ENCODE results near the gene COL25A1.
A peak's percentile ranks its signal among the peaks of the same experiment; 100 is the strongest.
"Not testable (repeated sequence)": the region's sequence is repeated elsewhere in the genome, so short reads cannot be mapped to it uniquely, and the experiment has no call there.

The COL25A1 gene

DNA sequence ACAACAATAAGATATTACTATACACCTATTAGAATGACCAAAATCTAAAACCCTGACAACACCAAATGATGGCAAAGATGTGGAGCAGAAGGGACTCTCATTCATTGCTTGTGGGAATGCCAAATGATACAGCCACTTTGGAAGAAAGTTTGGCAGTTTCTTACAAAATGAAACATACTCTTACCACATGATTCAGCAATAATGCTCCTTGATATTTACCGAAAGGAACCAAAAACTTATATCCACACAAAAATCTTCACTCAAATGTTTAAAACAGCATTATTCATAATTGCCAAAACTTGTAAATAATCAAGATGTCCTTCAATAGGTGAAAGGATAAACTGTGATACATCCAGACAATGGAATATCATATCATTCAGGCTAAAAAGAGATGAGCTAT, 180.9 kb downstream of the COL25A1 start:
- no peak for DNase-seq (ENCODE audit: low read depth)

DNA sequence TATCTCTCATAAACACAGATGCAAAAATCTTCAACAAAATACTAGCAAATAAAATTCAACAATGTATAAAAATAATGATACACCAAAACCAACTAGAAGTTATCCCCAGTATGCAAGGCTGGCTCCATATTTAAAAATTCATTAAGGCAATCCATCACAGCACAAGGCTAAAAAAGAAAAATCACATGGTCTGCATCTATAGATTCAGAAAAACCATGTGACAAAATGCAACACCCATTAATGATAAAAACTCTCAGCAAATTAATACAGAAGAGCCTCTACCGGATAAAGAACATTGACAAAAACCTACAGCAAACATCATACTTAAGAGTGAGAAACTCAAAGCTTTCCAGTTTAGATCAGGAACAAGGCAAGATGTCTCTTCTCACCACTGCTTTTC, 182.6 kb downstream of the COL25A1 start:
- DNase-seq (ENCODE audit: low read depth): no peak

DNA sequence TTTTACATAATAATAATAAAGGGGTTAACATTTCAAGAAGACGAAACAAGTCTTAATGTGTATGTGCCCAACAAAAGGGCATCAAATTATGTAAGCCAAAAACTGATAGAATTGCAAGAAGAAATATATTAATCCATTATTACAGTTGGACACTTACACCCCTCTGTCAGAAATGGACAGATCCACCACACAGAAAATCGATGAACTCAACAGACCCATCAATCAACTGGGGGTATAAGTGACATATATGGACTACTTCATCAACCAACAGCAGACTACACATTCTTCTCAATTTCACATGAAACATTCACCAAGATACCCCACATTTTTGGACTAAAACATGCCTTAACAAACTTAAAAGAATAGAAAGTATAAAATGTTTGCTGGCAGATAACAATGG, 183.8 kb downstream of the COL25A1 start:
- DNase-seq (ENCODE audit: low read depth): no peak

DNA sequence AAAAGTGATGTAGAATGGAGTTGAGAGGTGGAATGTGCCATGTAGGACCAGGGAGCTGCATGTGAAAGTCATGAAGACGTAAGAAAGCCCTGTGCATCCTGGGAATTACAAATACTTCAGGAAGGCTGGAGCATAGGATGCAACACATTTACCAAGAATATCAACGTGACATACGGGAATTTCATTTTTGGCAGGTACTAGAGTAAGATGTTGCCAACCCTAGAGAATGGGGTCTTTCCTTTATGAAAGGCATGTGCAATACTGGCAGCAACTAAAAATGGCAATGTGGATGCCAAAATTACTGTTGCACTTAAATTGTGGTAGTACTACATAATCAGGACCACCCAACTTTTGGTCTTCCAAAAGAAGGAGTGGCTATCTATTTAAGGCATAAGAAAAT, 188.0 kb downstream of the COL25A1 start:
- DNase-seq (ENCODE audit: low read depth): no peak

DNA sequence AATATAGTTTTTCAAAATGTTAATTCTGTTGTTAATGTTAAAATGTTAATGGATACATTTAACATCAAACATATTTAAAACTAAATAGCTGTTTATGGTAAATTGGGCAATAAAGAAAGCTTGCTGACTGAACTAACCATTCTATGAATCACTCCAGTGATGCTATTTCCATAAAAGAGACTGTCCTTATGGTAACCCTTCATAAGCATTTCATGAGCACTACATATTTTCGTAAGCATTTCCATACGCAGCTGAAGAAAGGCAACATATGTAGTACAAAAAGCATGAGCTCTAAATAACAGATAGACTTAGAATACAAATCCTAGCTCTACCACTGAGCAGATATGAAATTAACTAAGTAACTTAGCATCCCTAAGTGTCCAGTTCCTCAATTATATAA, 188.9 kb downstream of the COL25A1 start:
- peak; percentile 40 for DNase-seq (ENCODE audit: low read depth)

DNA sequence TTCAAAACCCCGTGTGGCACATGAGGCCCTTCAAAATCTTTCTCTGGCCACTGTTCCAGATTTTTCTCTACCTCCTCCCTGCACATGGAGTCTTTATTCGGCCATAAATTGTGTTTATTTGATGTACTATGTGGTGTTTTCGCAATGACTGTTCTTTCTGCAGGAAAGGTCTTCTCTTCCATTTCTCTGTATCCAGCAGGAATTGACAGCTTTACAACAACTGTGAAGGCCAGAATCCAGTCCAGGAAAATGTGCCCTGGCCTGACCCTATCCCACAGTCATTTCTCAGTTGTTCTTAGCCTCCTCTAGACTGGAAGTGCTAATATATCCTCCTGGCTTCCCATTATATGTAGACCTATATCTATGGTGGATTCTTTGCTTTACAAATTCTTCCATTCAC, 191.4 kb downstream of the COL25A1 start:
- no peak for DNase-seq (ENCODE audit: low read depth)

DNA sequence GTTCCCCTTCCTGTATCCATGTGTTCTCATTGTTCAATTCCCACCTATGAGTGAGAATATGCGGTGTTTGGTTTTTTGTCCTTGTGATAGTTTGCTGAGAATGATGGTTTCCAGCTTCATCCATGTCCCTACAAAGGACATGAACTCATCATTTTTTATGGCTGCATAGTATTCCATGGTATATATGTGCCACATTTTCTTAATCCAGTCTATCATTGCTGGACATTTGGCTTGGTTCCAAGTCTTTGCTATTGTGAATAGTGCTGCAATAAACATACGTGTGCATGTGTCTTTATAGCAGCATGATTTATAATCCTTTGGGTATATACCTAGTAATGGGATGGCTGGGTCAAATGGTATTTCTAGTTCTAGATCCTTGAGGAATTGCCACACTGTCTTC, 194.2 kb downstream of the COL25A1 start:
- DNase-seq (ENCODE audit: low read depth): not testable (repeated sequence)

DNA sequence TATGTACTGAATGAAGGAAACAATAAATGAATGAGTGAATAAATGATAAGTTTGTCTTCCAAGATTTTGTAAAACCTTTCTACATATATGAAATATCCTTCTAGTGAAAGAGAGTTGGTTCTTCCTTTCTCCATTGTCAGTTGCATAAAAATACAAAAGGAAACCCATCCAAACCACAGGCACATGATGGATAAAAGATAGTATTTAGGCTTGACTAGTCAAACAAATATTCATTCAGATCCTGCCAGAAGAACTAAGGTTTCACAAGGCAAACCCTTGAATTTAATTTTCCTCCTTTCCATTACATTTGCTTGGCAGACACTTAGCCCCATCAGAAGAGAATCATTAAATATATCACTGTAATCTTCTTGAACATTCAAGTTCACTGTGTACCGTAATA, 208.4 kb downstream of the COL25A1 start:
- DNase-seq (ENCODE audit: low read depth): no peak

DNA sequence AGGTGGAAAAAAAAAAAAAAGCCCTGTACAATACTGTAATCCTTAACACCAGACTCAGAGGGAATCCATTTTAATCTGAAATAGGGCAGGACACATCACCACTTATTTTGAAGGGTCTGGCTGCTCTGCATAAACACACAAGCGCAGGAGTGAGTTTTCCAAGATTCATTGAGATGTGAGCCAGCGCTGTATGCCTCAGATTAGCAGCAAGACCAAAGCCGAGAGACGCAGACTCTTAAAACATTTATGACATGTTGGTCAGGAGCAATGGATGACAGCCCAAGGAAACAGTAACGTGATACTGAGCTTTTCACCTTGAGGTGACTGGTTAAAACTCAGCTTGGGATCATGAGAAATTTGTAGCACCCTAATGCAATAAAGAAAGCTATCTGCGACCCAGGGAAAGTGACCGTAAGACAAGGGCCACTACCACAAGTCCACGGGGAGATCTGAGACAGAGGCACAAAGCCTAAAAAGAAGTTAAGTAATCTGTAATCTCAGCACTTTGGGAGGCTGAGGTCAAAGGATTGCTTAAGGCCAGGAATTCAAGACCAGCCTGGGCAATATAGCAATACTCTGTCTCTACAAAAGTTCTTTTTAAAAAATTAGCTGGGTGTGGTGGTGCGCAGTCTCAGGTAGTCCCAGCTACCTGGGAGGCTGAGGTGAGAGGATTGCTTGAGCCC, 210.6 kb downstream of the COL25A1 start:
- no peak for DNase-seq (ENCODE audit: low read depth)

DNA sequence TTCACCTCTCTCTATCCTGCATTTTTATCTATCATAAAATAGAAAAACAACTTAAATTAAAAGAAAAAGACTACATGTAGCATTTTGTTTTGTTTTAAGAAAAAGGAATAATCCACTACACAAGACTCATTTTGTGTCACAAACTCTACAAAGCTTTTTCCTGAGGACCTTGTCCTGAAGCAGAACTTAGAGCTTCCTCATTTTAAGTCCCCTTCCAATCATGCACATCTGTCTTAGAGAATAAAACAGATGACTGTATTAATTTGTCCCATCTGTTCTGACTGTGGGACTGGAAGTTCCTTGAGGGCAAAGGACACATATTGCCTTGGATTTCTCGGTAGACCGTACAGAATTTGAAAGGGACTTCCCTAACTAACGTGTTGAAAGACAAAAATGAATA, 218.5 kb downstream of the COL25A1 start:
- no peak for DNase-seq (ENCODE audit: low read depth)

DNA sequence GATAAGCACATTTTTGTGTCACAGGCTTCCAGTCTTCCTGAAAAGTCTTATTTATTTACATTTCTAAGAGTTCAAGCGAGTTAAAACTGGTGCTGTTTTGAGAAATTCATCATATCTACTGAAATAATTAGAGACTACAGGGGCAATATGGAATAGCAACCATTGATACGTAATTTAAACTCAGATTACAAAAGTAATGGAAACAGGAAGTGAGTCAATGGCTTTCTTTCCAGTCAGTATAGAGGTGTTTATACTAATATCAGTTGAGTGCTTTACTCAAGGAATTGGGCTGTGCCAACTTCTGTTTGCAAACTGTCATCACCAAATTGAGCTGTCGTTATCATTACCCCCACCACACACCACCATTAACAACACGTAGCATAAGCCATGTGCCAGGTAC, 222.7 kb downstream of the COL25A1 start:
- DNase-seq (ENCODE audit: low read depth): no peak

DNA sequence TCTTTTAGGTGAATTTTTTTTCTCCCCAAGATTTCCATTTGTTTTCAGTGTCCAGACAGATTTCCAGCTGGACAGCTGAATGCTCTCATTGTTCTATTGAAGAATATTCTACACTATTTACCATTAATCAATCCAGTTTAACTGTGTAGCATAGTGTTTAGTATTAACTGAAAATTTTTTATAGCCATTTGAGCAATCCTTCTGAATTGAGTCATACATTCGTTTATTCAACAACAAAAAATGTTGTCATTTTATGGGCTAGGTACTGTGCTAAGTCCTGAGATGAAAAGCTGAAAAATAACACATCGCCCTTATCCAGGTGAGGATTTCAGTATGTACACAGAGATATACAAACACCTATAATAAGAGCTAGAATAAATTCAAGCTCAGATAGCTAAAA, 223.3 kb downstream of the COL25A1 start:
- DNase-seq (ENCODE audit: low read depth): no peak

DNA sequence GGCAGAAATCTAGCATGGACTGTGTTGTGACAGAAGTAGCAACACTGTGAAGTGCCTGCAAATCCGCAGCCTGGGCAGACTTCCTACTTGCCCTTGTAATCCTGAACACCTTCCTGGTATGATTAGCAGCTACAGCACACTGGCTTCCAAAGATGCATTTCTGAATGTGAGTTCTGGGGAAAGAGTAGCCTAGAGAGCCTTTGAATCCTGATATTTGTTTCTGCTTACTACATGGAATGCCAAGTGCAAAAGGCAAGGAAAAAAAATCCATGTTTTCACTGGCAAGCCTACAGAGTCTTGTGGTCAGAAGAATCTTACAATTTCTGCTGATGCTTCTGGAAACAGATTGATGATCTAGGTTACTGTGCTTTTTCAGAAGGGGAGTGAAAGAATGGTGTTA, 223.7 kb downstream of the COL25A1 start:
- peak; percentile 60 for DNase-seq (ENCODE audit: low read depth)

DNA sequence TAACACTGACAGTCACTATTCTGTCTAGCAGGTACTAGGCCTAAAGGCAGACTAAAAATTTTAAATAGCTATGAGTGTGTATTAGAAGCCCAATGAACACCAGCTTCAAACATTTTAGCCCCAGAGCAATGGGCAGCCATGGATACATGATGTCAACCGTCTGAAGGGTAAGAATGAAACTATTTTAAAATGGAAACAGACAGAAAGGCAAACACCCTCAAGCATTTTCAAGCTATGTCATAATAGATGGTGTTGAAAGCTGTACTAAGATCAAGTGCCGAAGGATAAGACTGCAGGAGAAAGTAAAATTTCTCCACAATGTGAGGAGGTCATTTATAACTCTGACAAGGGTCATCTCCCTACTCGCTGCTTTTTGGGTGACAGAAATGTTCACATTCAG, 225.0 kb downstream of the COL25A1 start:
- DNase-seq (ENCODE audit: low read depth): no peak

DNA sequence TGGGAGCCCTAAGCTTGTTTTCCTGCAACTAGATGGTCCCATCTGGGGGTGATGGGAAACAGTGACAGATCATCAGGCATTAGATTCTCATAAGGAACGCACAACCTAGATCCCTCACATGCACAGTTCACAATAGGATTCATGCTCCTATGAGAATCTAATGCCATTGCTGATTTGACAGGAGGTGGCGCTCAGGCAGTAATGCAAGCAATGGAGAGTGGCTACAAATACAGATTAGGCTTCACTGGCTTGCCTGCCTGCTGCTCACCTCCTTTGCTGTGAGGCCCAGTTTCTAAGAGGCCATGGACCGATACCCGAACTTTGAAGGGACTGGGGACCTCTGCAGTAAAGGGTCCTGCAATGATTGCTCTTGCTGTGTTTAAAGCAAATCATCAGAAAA, 225.7 kb downstream of the COL25A1 start:
- DNase-seq (ENCODE audit: low read depth): not testable (repeated sequence)

DNA sequence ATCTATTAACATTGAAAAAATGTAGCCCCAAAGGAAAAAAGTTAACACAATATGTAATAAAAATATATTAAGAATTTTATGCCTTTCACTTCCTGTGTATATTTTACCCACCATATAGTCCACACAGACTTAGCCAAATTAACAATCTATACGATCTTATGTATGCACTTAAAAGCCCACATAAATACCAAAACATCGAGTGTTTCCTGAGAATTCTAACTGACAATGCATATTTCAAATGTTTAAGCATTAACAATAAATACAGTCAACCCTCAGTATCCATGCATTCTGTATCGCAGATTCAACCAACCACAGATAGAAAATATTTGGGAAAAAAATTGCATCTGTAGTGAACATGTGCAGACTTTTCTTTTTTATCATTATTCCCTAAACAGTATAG, 226.8 kb downstream of the COL25A1 start:
- DNase-seq (ENCODE audit: low read depth): no peak

DNA sequence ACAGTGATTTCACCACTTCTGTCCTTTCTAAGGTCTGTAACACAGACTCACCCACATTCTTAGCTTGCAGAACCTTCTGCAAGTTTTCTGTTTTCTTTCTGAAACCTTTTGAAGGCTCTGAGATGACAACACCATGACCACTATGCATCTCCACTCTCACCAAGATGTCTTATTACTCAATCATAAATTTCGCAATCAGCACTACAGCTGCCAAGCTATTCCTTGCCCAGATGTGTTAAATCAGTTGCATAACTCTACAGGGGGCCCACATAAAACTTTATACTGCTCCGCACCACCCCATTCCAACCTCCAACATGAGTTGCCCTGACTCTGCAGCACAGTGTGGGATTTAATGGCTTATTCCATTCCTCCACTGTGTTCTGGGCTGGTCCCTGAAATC, 229.9 kb downstream of the COL25A1 start:
- DNase-seq (ENCODE audit: low read depth): peak; percentile 89

DNA sequence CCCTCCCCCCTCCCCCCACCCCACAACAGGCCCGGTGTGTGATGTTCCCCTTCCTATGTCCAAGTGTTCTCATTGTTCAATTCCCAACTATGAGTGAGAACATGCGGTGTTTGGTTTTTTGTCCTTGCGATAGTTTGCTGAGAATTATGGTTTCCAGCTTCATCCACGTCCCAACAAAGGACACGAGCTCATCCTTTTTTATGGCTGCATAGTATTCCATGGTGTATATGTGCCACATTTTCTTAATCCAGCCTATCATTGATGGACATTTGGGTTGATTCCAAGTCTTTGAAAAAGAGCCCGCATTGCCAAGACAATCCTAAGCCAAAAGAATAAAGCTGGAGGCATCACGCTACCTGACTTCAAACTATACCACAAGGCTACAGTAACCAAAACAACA, 231.8 kb downstream of the COL25A1 start:
- DNase-seq (ENCODE audit: low read depth): not testable (repeated sequence)

DNA sequence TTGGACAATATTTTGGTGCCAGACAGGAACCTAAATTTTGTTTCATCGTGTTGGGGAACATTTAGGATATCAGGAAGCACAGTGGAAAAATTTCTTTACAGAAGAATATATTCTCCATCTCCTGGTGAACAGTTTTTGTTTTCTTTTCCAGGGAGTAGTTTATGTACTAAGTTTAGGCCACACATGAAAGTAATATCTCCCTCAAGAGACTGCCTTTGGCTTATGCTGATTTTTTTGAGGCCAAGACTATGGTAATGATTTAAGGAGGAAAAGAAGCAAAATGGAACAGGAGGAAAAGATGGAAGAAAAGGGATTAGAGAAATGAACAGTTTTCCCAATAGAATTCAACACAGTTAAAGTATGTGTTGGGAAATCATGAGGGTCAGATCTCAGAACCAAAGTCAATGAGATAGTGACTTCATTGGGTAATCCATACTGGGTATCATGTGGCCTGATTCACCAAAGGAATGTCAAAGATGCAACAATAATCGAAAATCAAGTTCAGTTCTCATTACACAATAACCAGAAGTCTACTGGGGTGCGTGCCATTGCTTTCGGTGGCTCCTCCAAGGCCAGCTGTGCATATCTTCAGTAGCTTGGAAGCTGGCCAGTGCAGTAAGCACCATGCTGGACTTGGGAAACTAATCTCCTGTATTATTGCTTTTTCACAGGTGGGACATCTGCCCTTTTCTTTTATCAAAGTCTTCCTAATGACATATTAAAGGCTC, 234.8 kb downstream of the COL25A1 start:
- peak; percentile 64 for DNase-seq (ENCODE audit: low read depth)

DNA sequence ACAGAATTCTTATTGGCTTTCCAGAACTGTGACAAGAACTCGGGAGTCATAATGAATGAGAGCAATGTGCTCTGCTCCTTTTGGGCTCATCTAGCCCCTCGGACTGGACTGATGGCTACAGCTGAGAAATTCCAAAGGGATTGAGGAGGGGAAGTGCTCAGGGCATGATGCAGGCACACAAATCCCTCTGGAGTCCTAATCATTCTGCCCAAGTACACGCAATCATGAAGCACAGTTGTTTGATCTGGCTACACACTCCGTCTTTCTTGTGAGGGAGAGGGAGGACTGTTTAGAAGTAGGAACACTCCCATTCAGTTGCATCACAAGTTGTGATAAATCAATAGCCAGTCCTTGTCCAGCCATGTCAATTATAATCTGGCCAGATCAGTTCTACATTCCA, 237.5 kb downstream of the COL25A1 start:
- DNase-seq (ENCODE audit: low read depth): no peak

DNA sequence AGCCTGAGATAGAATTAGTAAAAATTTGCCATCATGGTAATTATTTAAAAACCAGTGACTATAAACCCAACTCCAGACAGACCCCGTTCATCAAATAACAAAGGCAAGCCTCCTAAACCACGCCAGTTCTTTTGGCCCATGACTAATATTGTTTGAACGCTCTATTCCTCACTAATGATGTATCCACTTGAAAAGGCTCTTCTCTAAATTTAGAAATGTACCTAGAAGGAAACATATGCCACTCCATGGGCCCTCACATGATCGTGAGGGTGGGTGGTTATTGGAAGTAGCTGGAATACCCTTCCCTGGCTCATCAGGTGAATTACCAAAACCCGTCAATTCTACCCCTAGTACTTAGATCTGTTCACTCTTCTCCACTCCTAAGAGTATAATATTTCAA, 249.2 kb downstream of the COL25A1 start:
- DNase-seq (ENCODE audit: low read depth): no peak

DNA sequence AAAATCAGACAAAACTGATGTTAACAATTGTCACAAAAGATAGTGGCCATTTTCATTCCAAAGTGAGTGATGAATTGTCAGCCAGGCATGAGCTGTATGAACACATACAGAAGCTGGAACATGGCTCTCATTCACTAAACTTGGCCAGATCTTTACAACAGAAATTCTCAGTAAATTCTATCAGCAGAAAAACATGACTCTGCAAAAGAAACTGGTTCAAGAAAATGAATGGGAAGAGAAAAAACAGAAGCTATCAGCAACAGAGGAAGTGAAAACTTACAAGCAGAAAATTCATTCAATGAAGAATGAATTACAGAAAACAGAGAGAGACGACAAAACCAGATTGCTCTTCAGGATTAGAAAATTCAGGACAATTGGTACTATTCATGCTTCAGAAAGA, 249.6 kb downstream of the COL25A1 start:
- no peak for DNase-seq (ENCODE audit: low read depth)

DNA sequence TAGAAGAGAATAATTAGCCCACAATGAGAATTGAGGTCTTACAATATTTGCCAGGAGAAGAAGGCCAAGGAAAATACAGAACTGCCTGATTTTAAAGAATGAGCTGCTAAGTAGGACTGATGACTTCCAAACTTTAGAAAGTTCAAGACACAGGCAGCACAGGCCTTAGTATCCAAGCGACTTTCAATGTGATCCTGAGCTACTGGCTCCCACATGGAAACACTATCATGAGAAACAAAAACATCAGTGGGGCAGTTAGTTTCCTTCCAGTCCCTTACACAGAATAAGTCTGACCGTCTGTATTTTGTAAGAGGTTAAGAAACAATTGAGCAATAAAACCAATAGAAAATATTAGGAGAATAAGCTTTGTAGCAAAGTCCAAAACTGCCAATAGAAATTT, 251.4 kb downstream of the COL25A1 start:
- DNase-seq (ENCODE audit: low read depth): no peak

DNA sequence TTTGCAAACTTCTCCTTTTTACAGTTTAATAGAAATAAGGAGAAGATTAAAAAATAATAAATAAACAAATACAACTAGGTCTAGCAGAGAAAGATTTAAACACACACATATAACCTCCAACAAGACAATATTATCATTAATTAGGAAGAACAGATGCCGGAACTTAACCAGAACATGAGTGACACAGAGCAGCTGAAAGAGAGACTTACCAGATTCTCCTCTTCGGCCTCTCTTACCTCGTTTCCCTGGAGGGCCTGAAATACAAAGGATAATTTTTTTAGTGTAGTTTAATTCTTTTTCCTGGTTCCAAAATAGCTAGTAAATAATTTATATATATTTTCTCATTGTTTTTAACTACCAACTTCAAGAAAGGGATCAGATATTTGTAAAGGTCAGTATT, 252.5 kb downstream of the COL25A1 start:
- DNase-seq (ENCODE audit: low read depth): no peak

All from fibroblast of the conjunctiva (primary cell).